Stimulated activated CD8-positive, alpha-beta memory T cell treated with anti-CD3 and anti-CD28 coated beads, Interleukin-7, amount 100 ng/mL, for 1 hour (primary cell): ENCODE measurements around the gene PGLYRP1.
A peak's percentile ranks its signal among the peaks of the same experiment; 100 is the strongest.

Experiments
- DNase-seq, 2 donors: peaks; one replicate each; pipeline ENCODE4 v3.0.0-alpha.2; 2020; ENCODE audit warnings: low read depth in 2 of 2

Gene PGLYRP1

GRCh38 chr19:46032597-46033025, 9.8 kb upstream of the PGLYRP1 start:
- no peak for DNase-seq

DNA sequence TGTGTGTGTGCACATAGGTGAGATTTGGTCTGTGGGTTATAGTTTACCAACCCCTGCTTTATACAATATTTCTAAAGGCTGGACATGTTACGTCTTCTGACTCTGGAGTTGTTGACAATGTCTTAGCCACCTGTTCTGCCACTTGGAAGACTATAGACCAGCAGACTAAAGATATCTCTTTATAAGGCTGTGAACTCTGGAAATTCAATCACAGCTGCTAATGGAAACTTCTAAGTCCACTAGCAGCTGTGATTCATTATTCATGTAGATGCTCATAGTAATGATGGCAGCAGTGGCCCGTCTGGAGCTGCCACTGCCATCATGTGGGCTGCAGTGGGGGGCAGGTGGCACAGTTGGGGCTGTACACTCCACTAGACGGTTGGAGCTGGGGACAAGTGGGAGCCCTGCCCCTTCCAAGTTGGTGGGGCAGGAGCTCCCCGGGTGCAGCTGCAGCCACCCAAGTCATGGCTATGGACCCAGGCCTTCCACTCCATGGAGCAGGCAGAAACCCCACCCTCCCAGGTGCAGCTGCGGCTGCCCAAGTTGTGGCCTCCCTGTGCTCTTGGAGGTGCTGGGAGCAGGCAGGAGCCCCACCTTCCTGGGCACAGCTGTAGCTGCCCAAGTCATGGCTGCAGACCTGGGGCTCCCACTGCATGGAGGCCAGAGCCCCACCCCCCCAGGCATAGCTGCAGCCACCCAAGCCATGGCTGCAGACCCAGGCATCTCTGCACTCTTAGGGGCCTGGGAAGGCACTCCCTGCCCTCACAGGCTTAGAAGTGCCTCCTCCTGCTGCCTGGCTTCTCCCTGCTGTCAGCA, 9.1 kb upstream of the PGLYRP1 start:
- no peak for DNase-seq

- DNase-seq, result no peak
Measured at GRCh38 chr19:46030812-46031550, 8.1 kb upstream of the PGLYRP1 start.

- DNase-seq, result no peak
Measured at GRCh38 chr19:46025835-46026234, 3.0 kb upstream of the PGLYRP1 start.

DNA sequence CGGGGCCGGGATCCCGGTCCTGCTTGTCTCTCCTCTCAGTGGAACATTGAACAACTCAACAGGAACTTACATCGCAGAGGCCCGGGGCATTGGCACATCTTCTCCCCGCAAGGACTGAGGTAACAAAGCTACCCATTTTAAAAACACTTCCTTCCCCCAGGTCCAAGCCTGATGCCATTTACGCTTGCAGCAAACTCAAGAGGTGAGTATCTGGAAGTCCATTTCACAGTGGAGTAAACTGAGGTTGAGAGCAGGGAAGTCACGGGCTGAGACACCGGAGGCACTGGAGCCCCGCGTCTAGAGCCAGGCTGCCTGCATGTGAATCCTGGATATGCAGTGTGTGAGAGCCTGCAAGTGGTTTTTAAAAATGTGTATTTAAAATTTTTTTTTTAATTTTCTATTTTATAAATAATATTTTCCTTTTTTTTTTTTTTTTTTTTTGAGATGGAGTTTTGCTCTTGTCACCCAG, 492 bp upstream of the PGLYRP1 start:
- DNase-seq, result no peak

DNA sequence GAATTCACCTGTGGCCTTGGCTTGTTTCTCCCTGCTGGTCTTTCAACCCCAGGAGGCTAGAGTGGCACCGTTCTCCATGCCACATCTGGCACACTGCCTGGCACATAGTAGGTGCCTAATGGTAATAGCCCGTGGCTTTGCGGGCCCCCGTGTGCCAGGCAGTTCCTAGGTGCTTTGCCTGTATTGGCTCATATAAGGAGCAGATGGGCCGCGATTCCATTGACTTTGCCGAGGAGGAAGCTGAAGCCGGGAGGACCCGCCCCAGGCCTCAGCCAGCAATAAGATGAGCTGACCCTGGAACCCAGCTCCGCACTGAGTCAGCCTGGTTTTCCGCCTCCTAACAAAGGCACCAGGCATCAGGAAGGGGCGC, 807 bp downstream of the PGLYRP1 start:
- DNase-seq, result no peak

DNA sequence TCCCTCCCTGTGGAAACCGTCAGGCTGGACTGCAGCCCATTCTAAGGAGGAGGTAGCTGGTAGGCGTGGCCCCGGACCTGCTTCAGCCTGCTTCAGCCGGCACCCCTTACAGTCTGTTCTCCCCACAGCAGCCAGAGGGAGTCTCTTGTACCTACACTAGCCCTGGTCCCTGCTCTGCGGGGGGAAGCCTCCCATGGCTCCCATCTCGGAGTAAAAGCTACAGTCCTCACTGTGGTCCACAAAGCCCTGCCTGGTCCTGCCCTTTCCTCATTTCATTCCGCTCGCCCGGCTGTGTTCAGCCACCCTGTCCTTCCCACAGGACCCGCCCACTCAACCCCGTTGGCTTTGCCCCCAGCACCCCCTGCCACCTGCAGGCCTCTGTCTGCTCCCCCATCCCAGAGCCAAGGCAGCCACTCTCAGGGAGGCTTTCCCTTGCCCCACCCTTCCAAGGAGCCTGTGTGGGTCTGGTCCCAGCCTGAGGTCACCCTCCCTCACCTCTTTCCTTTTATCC, 1.3 kb downstream of the PGLYRP1 start:
- DNase-seq, result no peak

- no peak for DNase-seq
Measured at GRCh38 chr19:46020819-46021125, 2.1 kb downstream of the PGLYRP1 start.

- no peak for DNase-seq
Measured at GRCh38 chr19:46019270-46019669, 3.6 kb downstream of the PGLYRP1 start.

DNA sequence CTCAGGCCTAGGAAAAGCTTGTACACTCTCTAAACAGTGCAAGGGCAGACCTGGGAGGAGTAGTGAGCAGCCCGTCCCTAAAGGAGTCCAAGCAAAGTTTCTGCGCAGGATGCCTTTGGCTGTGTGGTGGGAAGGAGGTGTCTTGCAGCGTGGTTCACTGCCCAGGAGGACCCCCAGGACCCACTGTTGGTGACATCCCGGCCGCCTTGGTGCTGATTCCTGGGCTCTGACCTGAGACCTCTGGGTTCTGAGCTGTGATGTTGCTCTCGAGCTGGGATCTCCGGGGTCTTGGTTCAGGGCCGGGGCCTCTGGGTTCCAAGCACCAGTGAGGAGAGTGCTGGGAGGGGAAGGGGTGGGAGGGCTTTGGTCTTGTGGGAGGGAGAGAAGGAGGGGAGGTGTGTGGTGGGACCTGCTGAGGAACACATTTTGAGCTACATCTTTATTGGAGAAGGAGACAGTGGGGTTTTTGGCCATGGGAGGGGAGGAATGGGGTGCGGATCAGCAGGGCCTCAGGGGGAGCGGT, 4.1 kb downstream of the PGLYRP1 start:
- no peak for DNase-seq

DNA sequence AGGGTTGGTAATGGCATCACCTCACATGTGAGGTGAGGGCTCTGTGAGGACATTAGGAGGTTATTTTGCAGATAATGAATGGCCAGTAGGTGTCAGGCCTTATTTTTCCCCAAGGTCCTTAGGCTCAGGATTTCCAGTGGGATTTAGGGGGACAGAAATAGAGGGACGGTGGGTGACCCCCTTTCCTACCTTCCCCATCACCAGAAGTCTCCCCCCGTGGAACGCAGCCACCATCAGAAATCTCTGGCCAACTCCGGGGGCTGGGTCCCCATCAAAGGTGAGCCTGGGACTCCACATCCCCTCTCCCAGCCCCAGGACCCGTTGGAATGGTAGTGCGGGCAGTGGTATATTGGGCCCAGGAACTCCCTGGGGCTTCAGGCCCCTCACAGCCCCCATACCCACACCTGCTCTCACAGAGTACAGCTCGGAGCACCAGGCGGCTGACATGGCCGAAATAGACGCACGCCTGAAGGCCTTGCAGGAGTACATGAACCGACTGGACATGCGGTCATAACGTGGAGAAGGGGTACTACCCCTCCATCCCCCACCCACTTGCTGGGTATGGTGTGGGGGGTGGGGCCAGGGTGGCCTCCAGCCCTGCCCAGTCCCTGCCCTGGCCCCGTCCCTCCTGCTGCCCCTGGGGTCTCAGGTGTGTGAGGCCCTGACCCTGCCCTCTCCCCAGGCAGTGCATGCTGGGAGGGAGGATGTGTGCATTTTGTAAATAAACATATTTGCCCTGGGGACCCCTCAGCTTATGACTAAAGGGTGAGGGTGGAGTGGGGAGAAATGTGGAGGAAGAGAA, 4.8 kb downstream of the PGLYRP1 start:
- no peak for DNase-seq

GRCh38 chr19:46017095-46017429, 5.8 kb downstream of the PGLYRP1 start:
- no peak for DNase-seq

- DNase-seq, result peak; percentile 64 to 68
Measured at GRCh38 chr19:46016426-46017094, 6.3 kb downstream of the PGLYRP1 start.

GRCh38 chr19:46015687-46016425, 7.0 kb downstream of the PGLYRP1 start:
- no peak for DNase-seq

GRCh38 chr19:46014941-46015686, 7.7 kb downstream of the PGLYRP1 start:
- DNase-seq, result peak; percentile 24 to 48

DNA sequence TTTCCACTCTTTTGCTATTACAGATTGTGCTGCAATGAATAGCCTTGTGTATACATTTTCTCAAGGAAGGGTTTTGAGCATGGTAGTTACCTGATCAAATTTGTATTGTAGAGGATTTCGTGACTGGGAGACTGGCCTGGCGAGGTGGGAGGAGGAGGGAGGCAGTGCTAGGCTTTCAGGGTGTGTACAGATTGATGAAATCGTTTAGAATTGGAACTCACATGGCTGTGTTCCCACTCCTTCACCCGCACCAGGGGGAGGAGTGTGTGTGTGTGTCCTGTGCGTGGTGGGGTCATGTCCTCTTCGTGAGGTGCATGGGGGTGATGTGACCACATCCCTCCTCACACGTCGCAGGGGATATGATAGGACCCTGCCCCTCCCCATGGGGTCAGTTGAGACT, 8.3 kb downstream of the PGLYRP1 start:
- DNase-seq, result no peak

- peak; percentile 30 to 40 for DNase-seq
Measured at GRCh38 chr19:46009530-46010510, 13.0 kb downstream of the PGLYRP1 start.

DNA sequence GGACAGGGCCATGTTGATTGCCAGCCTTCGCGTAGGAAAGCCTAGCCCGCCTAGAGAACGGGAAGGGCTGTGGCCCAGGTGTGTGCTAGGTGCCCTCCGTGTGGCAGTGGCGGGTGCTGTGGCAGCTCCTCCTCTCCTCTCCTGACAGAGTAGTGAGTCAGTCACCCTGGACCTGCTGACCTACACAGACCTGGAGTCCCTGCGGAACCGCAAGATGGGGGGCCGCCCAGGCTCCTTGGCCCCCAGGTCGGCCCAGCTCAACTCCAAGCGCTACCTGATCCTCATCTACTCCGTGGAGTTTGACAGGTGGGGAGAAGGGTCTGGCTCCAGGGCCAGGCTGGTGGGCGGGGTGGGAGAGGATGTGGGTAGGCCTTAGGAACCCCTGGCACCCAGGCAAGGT, 16.4 kb downstream of the PGLYRP1 start:
- DNase-seq, result no peak
